Regular cardiac myocyte (primary cell): ENCODE measurements around the gene SMTN. TPM values are rescaled to one million over a fixed set of nuclear protein-coding genes. Genes with fewer than 3 reads are reported as not detected.

Experiments used
- total RNA-seq: library from RNA; depleted of rRNA; stranded (reverse); fragments of >200 nt; gene quantifications from 2 replicates; pipeline ENCODE4 v1.2.3, GENCODE V29; 2014

Gene SMTN
- total RNA-seq: 101 and 248 TPM in 2 replicates

GRCh38 chr22:31080848-31081649, at the start of gene SMTN:
TSS of gene SMTN (plus strand) at chr22:31081318. CDS start at chr22:31083259, 1,941 bp downstream.

GRCh38 chr22:31107178-31107893, 26.2 kb downstream of the SMTN start, which contains the start of gene SELENOM:
TSS of gene SELENOM (minus strand) at chr22:31107568. CDS start at chr22:31107505, 63 bp downstream.

GRCh38 chr22:31122532-31123291, 41.6 kb downstream of the SMTN start, which contains the start of gene INPP5J:
TSS of gene INPP5J (plus strand) at chr22:31122966. CDS start at chr22:31123015, 49 bp downstream.

GRCh38 chr22:31139866-31140716, 59.0 kb downstream of the SMTN start, which contains the start of gene PLA2G3:
TSS of gene PLA2G3 (minus strand) at chr22:31140508. CDS start at chr22:31140354, 154 bp downstream.

Other genes with a start within 250 kb of the SMTN start
- gene MORC2, start 112.5 kb upstream of the SMTN start, total RNA-seq: 11.3 and 16.3 TPM in 2 replicates
- gene TUG1, start 112.1 kb upstream of the SMTN start, total RNA-seq: 31.9 and 36.2 TPM in 2 replicates
- gene SELENOM, start 26.2 kb downstream of the SMTN start, total RNA-seq: 80.7 and 176 TPM in 2 replicates
- under 0.01 TPM in 1 of 2 replicates, not detected in the other for gene INPP5J, start 41.6 kb downstream of the SMTN start, total RNA-seq
- not detected in 2 replicates for gene PLA2G3, start 59.2 kb downstream of the SMTN start, total RNA-seq
- gene RNF185, start 78.9 kb downstream of the SMTN start, total RNA-seq: 15.7 and 38.1 TPM in 2 replicates
- 22.8 and 35.2 TPM in 2 replicates for gene LIMK2, start 131.0 kb downstream of the SMTN start, total RNA-seq
- gene PIK3IP1, start 211.2 kb downstream of the SMTN start, total RNA-seq: 7.9 and 35.0 TPM in 2 replicates